ENCODE results near the gene E2F4. TPM values are rescaled to one million over a fixed set of nuclear protein-coding genes. Genes with fewer than 3 reads are reported as not detected.

The E2F4 gene
- total RNA-seq, 1 donor from 2014 or later = 85.7 TPM

DNA sequence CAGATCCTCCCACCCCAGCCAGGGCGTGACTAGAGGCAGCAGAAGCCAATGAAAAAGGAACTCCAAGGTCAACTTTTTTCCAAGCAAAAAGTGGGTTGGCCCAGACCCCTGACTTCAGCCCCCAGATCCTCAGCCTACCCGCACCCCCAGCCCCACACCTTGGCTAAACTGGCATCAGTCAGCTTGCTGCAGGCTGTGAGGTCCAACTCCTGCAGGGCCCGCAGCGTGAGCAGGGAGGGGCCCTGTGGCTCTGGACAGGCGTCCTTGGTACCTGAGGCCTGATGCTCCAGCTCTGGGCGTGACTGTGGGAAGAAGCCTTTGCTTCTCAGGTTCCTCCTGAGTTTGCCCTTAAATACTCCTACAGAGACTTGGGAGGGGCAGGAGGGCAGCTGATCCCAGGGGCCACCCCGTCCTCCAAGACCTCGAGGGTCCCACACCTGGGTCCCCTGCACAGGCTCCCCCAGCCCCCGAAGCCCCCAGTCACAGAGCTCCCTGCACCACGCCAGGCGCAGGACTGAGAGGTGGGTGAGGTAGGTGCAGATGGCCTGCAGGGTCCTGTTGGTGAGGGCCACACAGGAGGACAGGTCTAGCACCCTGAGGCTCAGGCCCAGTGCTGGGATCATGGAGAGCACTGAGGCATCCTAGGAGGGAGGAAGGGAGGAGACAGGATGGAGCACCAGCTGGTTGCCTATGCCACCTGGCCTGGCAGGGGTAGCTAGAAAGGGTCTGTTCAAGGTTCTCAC, 16.4 kb downstream of the E2F4 start:
- DNase-seq (ENCODE audit: low spot score) = no peak

DNA sequence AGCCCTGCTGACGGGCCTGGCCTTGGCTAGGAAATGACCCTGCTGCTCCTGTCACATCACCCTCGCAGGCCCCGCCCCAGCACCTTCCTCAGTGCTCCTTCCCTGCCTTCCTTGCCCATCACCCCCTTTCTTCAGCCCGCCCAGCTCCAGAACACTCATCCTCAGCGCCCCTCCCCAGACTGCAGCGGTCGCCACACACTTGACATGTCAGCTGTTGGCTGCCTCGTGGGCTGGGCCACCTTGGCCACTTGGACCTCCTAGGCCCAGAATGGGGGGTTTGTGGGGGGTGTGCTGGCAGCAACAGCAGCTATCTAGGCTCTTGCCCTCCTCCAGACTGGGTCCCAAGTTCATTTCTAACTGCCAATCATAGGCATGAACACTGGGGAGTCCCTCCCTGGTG, 17.6 kb downstream of the E2F4 start:
- DNase-seq (ENCODE audit: low spot score) = no peak

DNA sequence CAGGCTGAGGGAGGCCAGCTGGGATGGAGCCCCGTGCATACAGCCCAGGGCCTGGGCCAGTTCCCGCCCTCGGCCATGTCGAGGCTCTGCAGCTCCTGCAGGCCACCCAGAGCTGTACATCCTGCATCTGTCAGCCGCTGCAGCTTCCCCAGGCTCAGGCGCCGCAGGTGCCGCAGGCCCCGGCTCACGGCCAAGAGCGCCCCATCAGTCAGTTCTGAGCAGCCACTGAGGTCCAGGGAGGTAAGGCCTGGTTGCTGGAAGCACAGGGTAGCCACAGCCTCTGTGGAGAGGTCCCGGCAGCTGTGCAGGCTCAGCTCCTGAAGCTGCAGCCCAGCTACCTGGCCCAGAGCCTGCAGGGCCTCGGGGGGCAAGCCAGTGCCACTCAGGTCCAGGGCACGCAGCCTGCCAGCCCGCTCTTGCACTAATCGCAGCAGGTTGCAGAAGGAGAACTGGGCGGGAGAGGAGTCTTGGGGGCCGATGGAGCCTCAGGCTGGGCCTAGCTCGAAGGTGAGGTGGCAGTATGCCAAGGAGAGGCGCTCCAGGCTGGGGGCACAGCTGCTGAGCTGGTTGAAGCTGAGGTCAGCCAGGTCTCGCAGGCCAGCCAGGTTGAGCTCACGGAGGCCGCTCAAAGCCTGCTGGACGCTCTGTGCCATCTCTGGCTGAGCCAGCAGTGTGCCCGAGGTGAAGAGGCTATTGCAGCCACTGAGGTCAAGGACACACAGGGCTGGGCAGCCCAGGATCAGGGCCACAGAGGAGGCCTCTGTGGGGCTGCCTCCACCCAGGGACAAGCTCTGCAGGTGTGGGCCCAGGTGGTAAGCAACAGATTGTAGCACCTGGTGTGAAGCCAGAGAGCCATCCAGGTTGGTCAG, 18.3 kb downstream of the E2F4 start:
- no peak for DNase-seq (ENCODE audit: low spot score)

DNA sequence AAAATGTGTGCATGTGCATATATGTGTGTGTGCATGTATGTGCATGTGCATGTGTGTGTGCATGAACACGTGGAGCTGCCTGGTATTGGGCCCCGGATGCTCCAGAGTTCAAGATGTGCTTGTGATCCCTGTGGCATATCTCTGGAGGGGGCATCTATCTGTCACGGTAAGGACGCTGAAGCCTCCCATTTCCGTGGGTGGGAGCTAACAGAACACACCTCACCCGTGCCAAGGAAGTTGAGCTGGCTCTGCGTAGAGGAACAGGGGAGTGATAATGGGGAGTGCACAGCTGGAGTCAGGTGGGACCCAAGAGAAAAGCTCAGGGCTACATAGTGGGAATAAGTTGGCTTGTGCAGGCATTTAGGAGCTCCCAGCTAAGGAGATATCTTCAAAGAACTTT, 19.7 kb downstream of the E2F4 start:
- DNase-seq (ENCODE audit: low spot score) = no peak

DNA sequence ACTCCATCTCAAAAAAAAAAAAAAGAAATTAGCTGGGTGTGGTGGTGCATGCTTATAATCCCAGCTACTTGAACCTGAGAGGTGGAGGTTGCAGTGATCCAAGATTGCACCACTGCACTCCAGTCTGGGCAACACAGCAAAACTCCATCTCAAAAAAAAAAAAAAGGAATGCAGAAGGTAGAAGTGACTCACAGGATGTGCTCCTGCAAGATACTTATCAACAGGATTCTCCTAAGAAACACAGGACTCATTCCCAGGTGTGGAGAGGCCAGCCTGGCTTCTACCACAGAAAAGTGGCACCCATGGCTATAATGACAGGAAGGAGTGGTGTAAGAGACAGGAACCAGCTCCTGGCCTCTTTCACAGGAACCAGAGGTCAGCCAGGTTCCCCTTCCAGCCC, 20.8 kb downstream of the E2F4 start:
- DNase-seq (ENCODE audit: low spot score) = no peak

DNA sequence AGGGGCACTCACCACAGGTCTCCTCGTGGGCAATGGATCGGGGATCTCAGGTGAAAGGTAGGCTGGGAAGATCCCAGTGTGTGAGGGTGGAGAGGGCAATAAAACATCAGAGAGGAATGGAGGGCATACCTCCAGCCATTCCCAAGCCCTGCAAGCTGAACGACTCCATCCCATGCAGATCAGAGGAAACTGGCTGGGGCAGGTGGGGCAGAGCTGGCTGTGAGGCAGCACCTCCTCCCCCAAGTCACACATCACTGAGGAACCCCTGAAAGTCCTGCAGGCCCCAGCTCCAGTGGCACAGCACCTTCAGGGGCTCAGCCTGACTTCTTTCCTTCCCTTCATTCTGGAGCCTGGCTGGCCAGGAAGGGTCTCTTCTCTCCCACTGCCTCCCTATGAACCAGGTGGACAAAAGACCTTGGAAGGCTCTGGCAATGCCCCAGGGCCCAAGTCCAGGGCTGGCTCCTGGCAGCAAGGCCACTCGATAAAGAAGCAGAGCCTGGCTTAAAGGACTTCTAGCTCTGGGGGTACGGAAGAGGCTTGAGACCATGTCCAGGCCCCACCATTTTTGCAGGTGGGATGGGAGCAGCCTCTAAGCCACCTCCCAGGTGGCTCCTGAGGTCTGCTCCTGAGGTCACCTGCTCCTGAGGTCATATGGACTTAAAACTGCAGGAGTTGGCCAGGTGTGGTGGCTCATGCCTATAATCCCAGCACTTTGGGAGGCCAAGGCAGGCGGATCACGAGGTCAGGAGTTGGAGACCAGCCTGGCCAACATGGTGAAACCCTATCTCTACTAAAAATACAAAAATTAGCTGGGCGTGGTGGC, 21.5 kb downstream of the E2F4 start:
- DNase-seq (ENCODE audit: low spot score) = no peak

DNA sequence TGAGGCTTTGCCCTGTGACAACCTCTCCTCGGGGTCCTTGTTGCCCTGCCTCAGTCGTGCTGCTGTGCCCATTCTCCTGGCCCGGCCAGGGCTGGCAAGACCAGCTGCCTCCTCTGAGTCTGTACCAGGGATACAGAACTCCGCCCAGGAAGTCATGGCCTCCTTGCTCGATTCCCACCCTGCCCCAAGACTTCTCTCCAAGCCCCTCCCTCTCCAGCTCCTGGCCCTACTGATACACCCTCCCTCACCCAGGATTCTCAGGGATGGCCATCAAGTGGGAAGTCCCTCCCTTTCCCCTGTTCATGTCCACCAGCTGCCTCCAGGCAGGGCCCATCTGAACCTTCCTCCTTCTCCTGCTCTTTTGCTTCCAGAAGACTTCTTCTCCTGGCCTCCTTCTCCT, 23.8 kb downstream of the E2F4 start:
- no peak for DNase-seq (ENCODE audit: low spot score)

DNA sequence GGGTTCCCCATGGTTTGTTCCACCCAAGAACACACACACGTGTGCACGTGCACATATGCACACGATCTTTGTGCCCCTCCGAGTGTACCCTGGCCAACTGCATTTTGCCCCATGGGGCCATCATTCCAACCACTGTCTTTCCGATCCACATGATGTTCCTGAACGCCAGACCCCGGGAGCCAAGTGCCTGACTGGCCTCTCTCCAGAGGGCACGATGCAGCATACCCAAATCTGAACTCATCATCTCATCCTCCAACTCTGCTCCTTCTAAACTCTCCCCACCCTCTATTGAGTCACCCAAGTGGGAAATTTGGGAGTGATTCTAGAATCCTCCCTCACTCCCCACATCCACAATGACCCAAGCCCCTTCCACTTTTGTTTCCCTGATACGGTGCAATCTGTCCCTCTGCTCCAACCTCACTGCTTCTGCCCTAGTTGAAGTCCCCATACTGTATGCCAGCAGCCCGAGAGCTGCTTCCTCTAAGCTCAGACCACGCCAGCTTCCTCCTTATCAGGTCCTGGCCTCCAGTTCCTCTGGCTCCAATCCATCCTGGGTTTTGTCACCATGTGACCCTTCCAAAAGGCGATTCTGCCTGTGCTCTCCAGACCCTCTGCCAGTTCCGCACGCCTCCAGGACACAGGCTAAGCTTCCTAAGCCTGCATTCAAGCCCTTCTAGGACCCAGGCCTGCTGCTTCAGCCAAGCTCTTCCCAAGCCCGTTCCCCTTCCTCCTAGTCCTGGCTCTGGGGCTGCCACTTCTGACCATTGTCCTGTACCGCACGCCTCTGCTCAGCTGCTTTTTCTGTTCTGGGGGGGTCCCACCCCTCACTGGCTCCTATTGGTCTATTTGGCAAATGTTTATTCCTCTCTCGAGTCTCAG, 24.9 kb downstream of the E2F4 start:
- DNase-seq (ENCODE audit: low spot score) = peak; percentile 63

DNA sequence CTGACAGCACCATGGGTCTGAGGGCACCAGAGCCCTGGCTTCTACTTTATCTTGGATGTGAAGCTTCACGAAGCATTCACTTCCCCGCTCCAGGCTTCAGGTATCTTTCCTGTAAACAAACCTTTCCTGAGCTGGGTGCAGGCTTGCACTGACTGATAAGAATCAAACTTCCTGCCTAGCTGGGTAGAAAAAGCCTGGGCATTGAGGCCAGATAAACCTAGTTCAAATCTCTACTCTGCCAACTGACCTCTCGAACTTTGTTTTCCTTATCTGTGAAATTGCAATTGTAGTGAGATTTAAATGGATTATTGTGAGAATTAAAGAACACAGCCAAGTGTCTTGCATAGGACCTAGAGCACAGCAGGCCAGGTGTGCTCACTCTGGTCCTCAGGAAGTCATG, 32.0 kb downstream of the E2F4 start:
- DNase-seq (ENCODE audit: low spot score) = no peak

DNA sequence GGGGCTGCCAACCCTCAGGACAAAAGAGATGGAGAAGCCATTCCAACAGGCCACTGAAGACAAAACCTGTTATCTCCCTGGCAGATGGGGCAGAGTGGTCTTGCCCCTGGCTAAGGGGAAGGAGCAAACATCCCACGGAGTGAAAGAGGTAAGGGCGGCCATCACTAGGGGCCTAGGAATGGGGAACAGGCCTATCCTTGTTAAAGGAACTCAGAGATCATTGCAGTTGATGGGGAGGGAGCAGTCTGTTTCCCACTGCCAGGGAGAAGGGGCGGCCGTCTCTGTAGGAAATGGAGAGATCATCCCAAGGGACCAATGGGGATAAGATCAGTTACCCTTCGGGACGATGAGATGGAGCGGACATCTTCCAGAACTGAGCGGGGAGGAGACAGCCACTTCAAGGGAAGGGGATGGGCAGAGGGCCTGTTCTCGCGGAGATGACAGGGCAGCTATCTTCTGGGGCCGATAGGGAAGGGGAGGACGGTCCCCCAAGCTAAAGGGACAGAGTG, 34.4 kb downstream of the E2F4 start:
- no peak for DNase-seq (ENCODE audit: low spot score)

DNA sequence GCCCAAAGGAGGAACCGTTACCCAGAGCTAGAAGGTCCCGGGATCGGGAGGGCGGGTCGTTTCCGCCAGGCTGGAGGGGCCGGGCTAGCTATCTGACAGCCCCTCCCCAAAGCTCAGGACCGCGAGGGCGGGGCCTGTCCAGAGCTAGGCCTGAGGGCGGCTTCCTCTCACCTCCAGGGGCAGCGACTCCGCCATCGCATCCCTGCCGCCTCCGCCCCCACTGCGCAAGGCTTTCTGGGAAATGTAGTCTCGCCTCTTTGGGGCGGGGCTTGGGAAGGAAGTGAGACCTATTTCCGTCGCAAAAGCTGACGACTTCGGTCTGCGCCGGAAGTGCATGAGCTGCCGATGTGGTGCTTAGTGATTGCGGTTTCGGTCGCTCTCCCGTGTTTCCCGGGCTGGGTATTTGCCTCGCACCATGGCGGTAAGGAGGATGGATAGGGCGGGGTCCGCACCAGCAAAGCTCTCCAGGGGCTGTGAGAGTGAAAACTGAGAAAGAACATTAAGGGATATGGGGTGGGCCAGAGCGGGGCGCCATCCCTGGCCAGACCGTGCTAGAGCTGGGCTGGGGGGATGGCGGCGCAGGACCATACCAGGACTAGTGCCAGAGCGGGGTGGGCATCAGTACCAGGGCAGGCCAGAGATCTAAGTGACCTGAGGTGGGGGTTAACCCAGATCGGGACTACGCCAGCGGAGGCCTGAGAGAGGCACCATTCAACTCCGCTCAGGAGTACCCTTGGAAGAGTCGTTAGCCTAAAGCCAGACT, 35.0 kb downstream of the E2F4 start, which contains the start of gene TMEM208:
TSS of gene TMEM208 (plus strand) at position 327 of the 763 bp plus-strand sequence. CDS start at position 416, 89 bp downstream.
- peak; percentile 99 for DNase-seq (ENCODE audit: low spot score)

DNA sequence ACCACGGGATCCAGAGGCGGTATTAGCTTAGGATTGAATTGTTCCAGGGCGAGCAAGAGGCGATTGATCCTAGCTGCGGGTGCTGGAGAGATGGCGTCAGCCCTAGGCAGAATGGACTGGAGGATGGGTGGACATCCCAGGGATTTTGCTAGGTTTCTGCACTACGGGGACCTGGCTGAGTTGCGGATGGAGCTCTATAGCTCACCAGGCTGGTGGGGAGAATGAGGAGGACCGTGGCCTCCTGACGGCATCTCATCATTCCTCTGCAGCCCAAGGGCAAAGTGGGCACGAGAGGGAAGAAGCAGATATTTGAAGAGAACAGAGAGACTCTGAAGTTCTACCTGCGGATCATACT, 35.6 kb downstream of the E2F4 start:
- no peak for DNase-seq (ENCODE audit: low spot score)

DNA sequence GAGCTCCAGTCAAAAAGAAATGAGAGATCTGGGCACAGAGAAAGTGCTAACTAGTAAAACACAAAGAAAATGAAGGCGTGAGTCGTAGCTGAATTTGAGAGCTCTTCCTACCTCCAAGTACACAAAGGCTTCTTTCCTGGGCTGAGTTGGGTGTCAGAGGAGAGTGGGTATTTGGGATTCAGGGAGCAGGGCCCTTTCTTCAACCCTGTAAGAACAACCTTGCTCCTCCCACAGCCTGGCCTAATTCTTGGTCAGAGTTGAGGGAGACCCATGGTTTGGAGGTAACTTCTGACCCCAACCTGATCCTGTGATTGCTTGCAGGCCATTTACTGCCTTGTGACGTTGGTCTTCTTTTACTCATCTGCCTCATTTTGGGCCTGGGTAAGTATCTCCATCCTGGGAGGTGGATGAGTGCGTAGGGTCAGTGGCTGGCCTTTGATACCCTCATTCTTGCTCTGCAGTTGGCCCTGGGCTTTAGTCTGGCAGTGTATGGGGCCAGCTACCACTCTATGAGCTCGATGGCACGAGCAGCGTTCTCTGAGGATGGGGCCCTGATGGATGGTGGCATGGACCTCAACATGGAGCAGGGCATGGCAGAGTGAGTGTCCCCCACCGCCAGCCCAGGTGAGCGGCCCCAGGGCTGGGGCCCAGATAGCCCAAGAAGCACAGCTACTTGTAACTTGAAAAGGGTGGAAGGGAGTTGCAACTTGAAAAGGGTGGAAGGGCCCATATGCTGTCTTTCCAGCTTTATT, 36.3 kb downstream of the E2F4 start:
- DNase-seq (ENCODE audit: low spot score) = no peak

DNA sequence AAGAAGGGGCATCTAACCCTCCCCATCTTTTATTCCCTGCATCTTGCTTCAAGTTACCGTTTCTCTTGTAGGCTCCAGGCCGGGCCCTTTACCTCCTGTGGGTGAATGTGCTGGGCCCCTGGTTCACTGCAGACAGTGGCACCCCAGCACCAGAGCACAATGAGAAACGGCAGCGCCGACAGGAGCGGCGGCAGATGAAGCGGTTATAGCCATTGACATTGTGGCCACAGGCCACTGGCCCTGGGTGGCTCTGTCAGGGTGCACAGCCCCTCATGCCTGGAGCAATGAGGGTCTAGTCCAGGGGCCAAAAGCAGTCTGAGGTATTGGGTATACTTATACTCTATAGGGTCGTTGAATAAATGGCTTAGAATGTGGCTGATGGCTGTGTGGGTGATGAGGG, 37.0 kb downstream of the E2F4 start:
- no peak for DNase-seq (ENCODE audit: low spot score)

DNA sequence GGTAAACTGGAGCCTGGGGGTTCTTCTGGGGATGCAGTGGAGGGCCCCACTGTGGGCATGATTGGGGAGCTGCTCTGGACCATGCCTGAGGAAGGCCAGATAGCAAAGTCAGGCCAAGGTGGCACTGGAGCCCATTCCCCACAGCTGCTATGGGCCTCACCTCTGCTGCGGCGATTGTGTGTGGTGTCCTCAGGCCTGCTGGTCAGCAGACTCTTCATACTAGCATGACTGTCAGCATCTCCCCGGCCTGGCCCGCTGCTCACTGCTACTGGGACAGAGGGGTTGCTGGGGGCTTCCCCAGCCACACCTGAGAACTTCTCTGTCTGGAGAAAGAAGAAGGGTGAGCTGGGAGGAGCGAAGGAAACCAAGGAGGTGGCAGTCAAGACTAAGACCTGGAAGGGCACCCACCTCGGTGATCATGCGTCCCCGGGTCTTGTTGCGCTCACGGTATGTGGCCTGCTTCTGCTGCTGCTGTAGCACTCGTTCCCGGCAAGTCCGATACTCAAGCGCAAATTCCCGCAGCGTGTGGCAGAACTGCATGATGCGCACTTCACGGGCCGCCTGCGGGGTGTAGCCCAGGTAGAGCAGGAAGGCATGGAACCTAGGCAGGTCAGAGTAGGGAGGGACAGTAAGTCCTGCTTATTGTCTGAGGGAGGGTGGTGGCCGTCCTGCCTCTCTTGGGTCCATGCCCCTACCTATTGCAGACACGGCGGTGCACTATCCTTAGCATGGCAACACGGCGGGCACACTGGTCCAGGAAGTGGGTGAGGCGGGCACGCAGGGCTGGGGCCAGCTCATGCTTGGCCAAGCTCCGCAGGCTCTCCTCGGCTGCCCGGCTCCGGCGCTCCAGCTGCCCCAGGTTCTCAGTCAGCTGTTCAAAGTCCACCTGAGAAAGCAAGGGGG, 38.2 kb downstream of the E2F4 start:
- no peak for DNase-seq (ENCODE audit: low spot score)

DNA sequence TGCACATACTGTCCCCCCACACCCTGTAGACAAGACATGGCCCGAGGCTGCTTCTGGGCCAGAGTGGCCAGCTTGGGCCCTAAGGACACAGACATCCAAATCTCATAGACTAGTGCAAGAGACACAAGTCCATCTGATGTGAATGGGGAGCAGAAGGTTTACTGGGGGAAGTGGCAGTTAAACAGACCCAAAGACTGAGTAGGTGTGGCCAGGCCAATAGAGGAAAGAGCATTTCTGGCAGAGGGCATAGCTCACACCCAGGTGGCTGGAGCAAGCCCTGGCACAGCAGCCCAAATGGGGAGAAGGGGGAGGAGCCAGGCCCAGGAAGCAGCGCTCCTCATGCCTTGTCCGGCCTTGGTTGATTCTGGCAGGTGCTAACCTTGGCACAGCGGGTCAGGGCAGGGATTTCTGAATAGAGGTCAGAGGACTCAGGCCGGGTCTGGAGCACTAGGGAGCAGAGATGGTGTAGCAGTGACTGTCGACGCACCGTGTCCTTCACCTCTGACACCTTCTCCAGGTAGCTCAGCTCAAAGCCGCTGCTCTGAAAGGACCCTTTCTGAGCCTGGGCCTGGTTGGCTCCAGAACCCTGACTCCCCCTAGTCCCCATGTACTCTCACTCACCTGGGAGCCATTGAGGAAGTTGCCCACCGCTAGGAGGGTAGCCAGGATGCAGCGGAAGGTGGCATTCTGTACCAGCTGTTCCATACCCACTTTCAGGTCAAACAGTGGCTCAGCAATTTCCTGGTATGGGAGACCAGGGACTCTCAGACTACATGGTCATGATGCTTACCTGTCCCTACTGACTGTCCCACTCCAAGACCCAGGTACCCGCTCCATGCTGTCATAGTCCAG, 39.1 kb downstream of the E2F4 start:
- DNase-seq (ENCODE audit: low spot score) = no peak

DNA sequence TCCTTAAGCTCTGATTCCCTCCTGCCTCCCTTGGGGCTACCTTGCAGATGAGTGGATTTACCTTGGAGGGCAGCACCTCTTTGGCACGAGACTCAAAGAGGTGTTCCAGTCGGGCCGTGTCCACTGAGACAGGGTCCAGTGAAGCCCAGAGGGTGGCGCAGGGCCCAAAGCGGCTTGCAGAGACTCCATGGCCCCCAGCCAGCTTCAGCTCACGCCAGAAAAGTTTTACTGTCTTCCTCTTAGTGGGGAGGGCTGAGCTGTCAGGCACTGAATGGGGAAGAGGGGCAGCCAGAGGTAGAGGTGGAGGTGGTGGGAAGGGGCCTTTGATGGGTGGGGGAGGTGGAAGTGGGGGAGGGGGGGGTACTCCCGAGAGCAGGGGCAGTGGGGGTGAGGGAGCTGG, 41.6 kb downstream of the E2F4 start:
- DNase-seq (ENCODE audit: low spot score) = no peak
